Measurements from ENCODE around the gene USPL1.

DNA sequence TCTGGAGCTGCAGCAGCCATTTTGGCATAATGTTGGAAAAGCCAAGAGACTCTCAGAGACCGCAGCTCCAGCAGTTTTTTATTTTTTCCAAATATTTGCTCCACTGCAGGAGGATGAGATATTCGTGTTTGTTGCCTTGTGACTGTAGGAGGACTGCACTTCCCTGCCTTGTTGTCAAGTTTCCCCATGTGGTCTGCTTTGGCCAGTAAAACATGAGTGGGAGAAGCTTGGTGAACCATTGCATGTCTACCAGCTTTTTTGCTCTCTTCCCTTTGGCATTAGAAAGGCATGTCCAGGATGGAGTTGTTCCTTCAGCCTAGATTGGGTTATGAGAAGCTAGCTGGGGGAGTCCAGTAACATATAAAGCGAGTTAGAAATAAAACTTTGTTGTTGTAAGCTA lies 69.9 kb downstream of the USPL1 start:
- TF ChIP-seq, protein P1, sequence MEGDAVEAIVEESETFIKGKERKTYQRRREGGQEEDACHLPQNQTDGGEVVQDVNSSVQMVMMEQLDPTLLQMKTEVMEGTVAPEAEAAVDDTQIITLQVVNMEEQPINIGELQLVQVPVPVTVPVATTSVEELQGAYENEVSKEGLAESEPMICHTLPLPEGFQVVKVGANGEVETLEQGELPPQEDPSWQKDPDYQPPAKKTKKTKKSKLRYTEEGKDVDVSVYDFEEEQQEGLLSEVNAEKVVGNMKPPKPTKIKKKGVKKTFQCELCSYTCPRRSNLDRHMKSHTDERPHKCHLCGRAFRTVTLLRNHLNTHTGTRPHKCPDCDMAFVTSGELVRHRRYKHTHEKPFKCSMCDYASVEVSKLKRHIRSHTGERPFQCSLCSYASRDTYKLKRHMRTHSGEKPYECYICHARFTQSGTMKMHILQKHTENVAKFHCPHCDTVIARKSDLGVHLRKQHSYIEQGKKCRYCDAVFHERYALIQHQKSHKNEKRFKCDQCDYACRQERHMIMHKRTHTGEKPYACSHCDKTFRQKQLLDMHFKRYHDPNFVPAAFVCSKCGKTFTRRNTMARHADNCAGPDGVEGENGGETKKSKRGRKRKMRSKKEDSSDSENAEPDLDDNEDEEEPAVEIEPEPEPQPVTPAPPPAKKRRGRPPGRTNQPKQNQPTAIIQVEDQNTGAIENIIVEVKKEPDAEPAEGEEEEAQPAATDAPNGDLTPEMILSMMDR (IDR thresholded peaks at IDR 0.05) = no peak
- no peak for TF ChIP-seq POLR2A (IDR thresholded peaks at IDR 0.05)
